Prostate gland (tissue), 2 donors: ENCODE measurements around the gene RABEP2. TPM values are rescaled to one million over a fixed set of nuclear protein-coding genes. Genes with fewer than 3 reads are reported as not detected.
"Not testable (repeated sequence)": the region's sequence is repeated elsewhere in the genome, so short reads cannot be mapped to it uniquely, and the experiment has no call there.

ENCODE experiments used
- DNase-seq: peaks from one replicate; pipeline ENCODE4 v3.0.0-alpha.2; 2019; ENCODE audit warnings: low spot score
- H3K27ac ChIP-seq, 2 donors: fragments of 200-600 bp; sonication (generic); 2 replicates each; pipeline ENCODE4 v1.5.1; 2017 to 2019
- H3K27me3 ChIP-seq: fragments of 200-600 bp; sonication (generic); replicated peaks from 2 replicates; pipeline ENCODE4 v1.5.1; 2019; ENCODE audit not compliant: insufficient read depth
- H3K36me3 ChIP-seq, 2 donors: fragments of 200-600 bp; sonication (generic); 1 replicate in 1 of 2; 2 replicates in 1 of 2; pipeline versions ENCODE4 v1.5.1 to v1.8.1; 2017 to 2019
- H3K4me1 ChIP-seq: fragments of 200-600 bp; sonication (generic); replicated peaks from 2 replicates; pipeline ENCODE4 v1.5.1; 2019
- H3K4me3 ChIP-seq, 2 donors: fragments of 200-600 bp; sonication (generic); 2 replicates each; pipeline ENCODE4 v1.5.1; 2017 to 2019
- H3K9me3 ChIP-seq: fragments of 200-600 bp; sonication (generic); 2 replicates; pipeline ENCODE4 v1.5.1; 2017
- POLR2A ChIP-seq: fragments of 450-650 bp; IDR thresholded peaks from one replicate; pipeline ENCODE4 v1.6.1; 2016; ENCODE audit warnings: antibody characterized with exemption, mild to moderate bottlenecking
- POLR2AphosphoS5 ChIP-seq: sonication (generic); formaldehyde crosslinking; IDR thresholded peaks from one replicate; pipeline ENCODE4 v1.6.1; 2017; ENCODE audit warnings: antibody characterized with exemption
- WGBS: methylation state at CpG from one replicate; pipeline ENCODE4 v1.1.5; 2018; 5-methylcytosine and 5-hydroxymethylcytosine counted together
- intact Hi-C: fragments of 100-400 bp; cut with DNase I; formaldehyde crosslinking; loops from one replicate; pipeline ENCODE4 v1.14.2; 2022
- total RNA-seq, 2 donors: library from RNA; depleted of rRNA; stranded (reverse); fragments of >200 nt; gene quantifications; one replicate each; pipeline ENCODE4 v1.1.0, GENCODE V29; 2016
- TF ChIP-seq, protein P1 (sequence below), 4 experiments: fragments of 200-600 bp in 2 of 4; fragments of 450-650 bp in 2 of 4; sonication (generic) in 2 of 4; IDR thresholded peaks; 1 replicate in 3 of 4; 2 replicates in 1 of 4; pipeline ENCODE4 v1.5.1; 2016 to 2019; ENCODE audit warnings: antibody characterized with exemption in 4 of 4, mild to moderate bottlenecking in 2 of 4, moderate library complexity in 2 of 4

Gene RABEP2
- total RNA-seq, 2 donors from 2014 or later: 128 to 139 TPM

GRCh38 chr16:28932339-28933141 lies 7.5 kb upstream of the RABEP2 start:
- intact Hi-C loops: no loop called here
- no peak overlapping the region for H3K27ac ChIP-seq
- TF ChIP-seq POLR2A: no peak
- 85% methylated on average over 20 of the region's 20 CpGs for WGBS
- no peaks in the 10 kb centered on the region for H3K27me3 ChIP-seq
- no peak overlapping the region for H3K4me3 ChIP-seq
- no peak for DNase-seq
- no peaks in the 10 kb centered on the region for H3K36me3 ChIP-seq
- H3K9me3 ChIP-seq: no peaks in the 10 kb centered on the region
- H3K4me1 ChIP-seq: no peaks in the 10 kb centered on the region

DNA sequence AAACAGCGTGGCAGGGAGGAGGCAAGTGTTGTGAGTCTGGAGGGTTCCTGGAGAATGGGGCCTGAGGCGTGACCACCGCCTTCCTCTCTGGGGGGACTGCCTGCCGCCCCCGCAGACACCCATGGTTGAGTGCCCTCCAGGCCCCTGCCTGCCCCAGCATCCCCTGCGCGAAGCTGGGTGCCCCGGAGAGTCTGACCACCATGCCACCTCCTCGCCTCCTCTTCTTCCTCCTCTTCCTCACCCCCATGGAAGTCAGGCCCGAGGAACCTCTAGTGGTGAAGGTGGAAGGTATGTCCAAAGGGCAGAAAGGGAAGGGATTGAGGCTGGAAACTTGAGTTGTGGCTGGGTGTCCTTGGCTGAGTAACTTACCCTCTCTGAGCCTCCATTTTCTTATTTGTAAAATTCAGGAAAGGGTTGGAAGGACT lies 6.8 kb upstream of the RABEP2 start, which contains the start of gene CD19:
Gene CD19, plus strand, starts transcription at position 171 of the 425 bp plus-strand sequence. Its CDS starts 30 bp downstream, at position 201.
- Histone ChIP-seq H3K4me3 (no peak within 1 kb of the TSS), H3K36me3 (no peaks in the 10 kb centered on the region), H3K9me3 (no peaks in the 10 kb centered on the region), H3K27ac (no peak within 1 kb of the TSS), H3K4me1 (no peaks in the 10 kb centered on the region), H3K27me3 (no peaks in the 10 kb centered on the region)
- WGBS: 86% methylated on average over 10 of the region's 10 CpGs
- TF ChIP-seq POLR2AphosphoS5 (no peak), POLR2A (no peak)
- TF ChIP-seq, protein P1, sequence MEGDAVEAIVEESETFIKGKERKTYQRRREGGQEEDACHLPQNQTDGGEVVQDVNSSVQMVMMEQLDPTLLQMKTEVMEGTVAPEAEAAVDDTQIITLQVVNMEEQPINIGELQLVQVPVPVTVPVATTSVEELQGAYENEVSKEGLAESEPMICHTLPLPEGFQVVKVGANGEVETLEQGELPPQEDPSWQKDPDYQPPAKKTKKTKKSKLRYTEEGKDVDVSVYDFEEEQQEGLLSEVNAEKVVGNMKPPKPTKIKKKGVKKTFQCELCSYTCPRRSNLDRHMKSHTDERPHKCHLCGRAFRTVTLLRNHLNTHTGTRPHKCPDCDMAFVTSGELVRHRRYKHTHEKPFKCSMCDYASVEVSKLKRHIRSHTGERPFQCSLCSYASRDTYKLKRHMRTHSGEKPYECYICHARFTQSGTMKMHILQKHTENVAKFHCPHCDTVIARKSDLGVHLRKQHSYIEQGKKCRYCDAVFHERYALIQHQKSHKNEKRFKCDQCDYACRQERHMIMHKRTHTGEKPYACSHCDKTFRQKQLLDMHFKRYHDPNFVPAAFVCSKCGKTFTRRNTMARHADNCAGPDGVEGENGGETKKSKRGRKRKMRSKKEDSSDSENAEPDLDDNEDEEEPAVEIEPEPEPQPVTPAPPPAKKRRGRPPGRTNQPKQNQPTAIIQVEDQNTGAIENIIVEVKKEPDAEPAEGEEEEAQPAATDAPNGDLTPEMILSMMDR (IDR thresholded peaks at IDR 0.05): no peak
- intact Hi-C loops: no loop called here
- no peak for DNase-seq

DNA sequence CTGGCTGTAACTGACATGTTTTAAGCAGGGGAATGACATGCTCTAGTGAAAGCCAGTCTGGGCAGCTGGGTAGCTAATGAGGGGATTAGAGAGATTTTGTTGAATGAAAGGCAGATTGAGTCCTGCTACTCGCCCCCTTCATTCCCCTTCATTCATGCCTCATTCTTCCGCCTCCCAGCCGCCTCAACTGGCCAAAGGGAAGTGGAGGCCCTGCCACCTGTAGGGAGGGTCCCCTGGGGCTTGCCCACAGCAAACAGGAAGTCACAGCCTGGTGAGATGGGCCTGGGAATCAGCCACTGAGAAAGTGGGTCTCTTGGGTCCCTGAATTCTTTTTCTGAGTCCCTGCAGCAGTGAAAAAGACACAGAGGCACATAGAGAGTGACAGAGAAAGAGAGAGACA lies 5.6 kb upstream of the RABEP2 start:
- Histone ChIP-seq H3K4me3 (no peak overlapping the region), H3K4me1 (no peaks in the 10 kb centered on the region), H3K27ac (no peak overlapping the region), H3K36me3 (no peaks in the 10 kb centered on the region), H3K27me3 (no peaks in the 10 kb centered on the region), H3K9me3 (no peaks in the 10 kb centered on the region)
- no peak for DNase-seq
- TF ChIP-seq, protein P1 (IDR thresholded peaks at IDR 0.05): no peak
- no peak for TF ChIP-seq POLR2A
- TF ChIP-seq POLR2AphosphoS5: no peak
- intact Hi-C loops: no loop called here
- WGBS: 78% methylated on average over 3 of the region's 3 CpGs

GRCh38 chr16:28930203-28930602 lies 5.2 kb upstream of the RABEP2 start:
- TF ChIP-seq POLR2AphosphoS5: no peak
- TF ChIP-seq, protein P1 (IDR thresholded peaks at IDR 0.05): no peak
- TF ChIP-seq POLR2A: no peak
- WGBS: 93% methylated on average over 3 of the region's 3 CpGs
- intact Hi-C loops: no loop called here

DNA sequence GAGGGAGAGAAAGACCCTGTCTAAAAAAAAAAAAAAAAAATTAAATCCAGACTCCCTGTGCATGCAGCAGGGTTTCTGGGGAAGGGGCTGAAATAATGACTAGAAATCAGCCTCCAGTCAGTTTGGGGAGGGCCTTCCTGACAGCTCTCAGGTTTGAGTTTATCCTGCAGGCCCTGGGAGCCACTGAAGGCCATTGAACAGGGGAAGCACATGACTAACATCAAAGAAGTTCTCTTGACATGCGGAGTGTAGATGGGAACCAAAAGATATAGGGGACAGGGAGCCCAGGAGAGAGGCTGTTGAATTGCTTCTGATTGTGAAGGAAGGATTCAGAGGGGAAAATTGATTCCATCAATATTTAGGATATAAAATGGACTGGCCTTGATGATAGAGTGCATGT lies 2.8 kb upstream of the RABEP2 start:
- DNase-seq: no peak
- Histone ChIP-seq H3K36me3 (no peaks in the 10 kb centered on the region), H3K4me1 (no peaks in the 10 kb centered on the region), H3K27ac (no peak overlapping the region), H3K4me3 (no peak overlapping the region), H3K9me3 (no peaks in the 10 kb centered on the region), H3K27me3 (no peaks in the 10 kb centered on the region)
- intact Hi-C loops: no loop called here
- WGBS: 89% methylated on average over 1 of the region's 1 CpG
- TF ChIP-seq POLR2A (no peak), POLR2AphosphoS5 (no peak)
- TF ChIP-seq, protein P1 (IDR thresholded peaks at IDR 0.05): no peak

More at GRCh38 chr16:28930203-28930602, 5.2 kb upstream of the RABEP2 start:
- Histone ChIP-seq H3K4me3 (no peak overlapping the region), H3K9me3 (no peaks in the 10 kb centered on the region), H3K36me3 (no peaks in the 10 kb centered on the region), H3K27ac (no peak overlapping the region), H3K4me1 (no peaks in the 10 kb centered on the region), H3K27me3 (no peaks in the 10 kb centered on the region)
- no peak for DNase-seq

- WGBS: 78% methylated on average over 2 of the region's 2 CpGs
- intact Hi-C loops, DNase-seq, H3K4me3 ChIP-seq, H3K36me3 ChIP-seq, H3K27me3 ChIP-seq, H3K9me3 ChIP-seq, H3K4me1 ChIP-seq: not testable (repeated sequence)
- peak overlapping the region; percentile 96 to 98 for H3K27ac ChIP-seq
Observed at GRCh38 chr16:28926284-28926683, 1.2 kb upstream of the RABEP2 start.
